Inflammatory macrophage (primary cell): ENCODE data around the gene S100A3.

Experiments used
- DNase-seq, 2 donors: peaks; one replicate each; pipeline ENCODE4 v3.0.0-alpha.2; 2020 to 2022

S100A3 gene

GRCh38 chr1:153547560-153548551 is 1.2 kb downstream of the S100A3 start:
- DNase-seq: peak; percentile 42 to 47

DNA sequence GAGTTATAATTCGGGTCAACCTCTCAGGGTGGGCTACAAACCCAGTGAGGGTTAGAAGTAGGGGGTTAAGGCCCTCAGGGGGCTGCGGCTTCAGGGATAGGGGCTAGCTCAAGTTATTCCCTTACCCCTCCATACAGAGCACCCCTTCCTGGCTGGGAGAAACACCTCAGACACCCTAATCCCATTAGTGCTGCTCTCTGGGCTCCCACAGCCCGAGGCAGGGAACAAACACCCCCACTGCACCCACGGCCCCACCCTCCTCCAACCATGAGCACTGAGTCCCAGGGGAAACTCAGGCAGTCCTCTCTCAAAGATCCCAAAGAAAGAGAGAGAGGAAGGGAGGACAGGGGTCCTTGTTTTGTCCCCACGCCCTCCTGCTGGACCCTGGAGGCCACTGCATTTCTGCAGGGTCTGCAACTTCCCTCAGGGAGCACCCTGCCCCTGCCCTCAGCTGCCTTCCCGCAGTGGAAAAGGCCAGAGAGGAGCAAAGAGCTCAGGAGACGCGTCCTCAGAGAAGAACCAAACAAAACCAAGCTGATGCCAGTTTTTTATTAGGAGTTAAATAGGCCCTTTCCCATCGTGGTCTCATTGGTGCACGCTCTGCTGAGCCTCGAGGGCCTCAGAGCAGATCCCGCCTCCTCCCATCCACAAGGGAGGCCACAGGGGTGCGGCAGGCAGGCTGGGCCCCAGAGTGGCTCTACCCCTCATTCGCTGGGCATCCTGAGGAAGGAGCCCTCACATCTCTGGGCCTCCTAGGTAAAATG is 2.1 kb downstream of the S100A3 start:
- no peak for DNase-seq

DNA sequence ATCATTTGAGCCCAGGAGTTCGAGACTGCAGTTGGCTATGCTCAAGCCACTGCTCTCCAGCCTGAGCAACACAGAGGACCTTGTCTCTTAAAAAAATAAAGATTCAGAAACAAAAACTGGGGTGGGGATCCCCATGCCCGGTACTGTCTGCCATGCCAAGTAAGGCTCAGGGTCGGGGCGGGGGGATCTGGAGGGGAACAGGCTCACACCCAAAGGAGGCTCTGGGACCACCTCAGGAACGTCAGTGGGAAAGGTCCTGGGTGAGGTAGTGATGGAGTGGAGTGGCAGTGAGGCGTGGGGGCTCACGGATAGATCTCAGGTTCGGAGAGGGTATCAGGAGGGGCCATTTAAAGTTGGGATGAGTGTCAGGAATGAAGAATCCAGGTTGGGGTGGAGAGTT is 2.7 kb downstream of the S100A3 start:
- no peak for DNase-seq

DNA sequence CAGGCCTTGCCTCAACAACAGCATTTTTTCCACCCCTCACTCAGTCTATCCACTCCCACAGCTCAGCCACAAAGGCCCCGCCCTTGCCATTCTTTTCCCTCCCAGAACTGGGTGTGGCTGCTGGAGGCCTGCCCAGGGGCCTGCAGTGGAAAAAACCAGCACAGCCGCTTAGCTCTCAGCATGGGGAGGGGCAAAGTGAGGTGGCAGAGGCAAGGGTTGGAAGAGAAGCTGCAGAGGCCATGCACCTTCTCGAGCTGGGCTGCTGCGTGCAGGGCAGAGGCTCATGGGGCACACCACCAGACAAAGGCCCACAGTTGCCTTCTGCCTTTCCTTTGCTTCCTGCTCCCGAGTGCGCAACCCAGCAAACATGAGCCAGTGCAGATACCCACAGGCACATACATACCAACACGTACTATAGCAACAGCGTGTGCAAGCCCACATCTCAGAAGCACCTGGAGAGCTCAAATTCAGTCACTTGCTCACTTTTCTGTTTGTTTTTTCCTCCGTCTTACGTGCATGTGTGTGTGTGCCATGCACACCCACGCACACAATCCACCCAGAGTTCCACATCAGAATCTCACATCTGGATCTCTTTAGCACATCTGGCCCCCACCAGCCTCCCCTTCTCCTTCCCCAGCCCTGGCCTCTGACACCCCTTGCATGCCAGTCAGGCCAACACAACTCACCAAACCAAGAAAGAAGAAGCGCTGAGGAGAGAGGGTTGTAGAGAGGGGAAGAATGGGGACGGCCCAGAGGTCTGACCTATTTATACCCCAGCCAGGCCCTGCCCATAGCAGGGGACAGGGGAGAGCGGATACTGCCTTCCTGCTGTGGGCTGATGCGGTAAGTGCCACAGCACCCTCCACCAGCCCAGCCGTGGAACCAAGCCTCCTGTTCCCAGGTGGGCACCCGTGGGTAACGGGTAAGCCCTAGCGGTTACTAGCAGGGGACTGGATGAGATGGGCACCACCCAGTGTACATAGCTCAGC is 3.7 kb downstream of the S100A3 start, which contains the start of gene S100A4:
S100A4 (minus strand) TSS at position 740 of the 989 bp plus-strand sequence. CDS start 1,012 bp downstream, outside the sequence.
- DNase-seq: peak; percentile 82 to 91

DNA sequence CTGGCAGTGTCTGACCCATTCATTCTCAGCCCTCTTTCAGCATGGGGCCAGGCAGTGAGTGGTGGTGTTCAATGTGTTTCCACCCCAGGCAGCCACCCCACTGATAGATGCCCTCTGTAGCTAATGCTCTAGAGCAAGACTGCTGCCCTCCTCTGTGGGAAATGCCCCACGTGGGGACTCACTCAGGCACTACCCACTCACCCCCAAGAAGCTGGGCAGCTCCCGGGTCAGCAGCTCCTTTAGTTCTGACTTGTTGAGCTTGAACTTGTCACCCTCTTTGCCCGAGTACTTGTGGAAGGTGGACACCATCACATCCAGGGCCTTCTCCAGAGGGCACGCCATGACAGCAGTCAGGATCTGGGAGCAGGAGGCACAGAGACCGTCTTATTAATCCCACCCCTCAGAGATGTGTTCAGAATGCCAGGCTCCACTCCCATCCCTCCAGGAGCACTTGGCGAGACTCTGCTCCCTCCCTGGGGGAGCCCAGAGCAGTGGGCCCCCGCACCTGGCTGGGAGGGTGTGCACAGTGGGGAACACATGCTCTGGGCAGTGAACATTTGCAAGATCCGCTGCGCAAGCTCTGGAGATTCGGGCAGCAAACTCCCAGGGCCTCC is 4.5 kb downstream of the S100A3 start:
- no peak for DNase-seq

- no peak for DNase-seq
Measured at GRCh38 chr1:153543736-153544135, 5.3 kb downstream of the S100A3 start.

- peak; percentile 28 to 64 for DNase-seq
Measured at GRCh38 chr1:153542956-153543711, 5.9 kb downstream of the S100A3 start.

DNA sequence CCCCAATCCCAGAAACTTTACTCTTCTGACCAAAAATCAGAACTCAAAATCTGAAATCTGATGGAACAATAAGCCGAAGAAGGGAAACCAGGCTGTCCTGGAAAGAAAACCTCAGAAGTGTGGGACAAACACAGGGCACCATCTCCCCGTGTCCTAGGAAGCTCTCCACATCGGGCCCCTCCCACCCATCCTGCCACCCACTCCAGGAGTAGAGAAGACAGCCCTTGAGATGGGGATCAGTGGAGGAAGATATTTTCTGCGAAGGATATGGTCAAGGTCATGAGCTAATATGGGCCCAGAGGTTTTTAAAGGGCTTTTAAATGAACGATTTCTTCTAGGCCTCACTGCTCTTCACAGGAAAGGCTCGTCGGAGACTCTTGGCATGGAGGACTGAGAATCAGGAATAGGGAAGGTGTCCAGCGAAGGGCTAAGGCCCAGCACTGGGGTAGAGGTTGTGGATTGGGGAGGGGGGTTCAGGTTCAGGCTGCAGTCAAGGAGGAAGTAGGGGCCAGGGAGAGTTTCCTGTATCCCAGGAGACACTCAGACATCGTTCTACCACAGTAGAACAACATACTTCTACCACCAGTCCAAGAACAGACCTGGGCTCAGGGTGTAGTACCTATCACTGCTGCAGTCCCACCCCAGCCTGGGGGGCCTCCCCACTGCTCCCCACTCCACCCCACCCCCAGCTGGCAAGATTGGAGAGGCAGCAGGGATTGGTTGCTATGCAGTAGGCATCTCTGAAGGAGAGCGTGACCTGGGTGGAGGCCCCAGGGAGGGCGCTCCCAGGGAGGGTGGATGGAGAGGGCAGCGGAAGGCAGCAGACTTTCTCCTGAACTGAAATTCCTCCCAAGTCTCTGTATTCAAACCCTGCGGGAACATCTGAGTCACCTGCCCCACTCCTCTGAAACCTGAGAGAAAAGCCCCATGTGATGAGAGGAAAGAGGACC is 7.1 kb downstream of the S100A3 start:
- no peak for DNase-seq

GRCh38 chr1:153540394-153541361 is 8.4 kb downstream of the S100A3 start, which contains the start of gene S100A5:
Gene S100A5, minus strand, starts transcription at chr1:153540934. Its CDS starts 743 bp downstream, at chr1:153540191.
- peak; percentile 69 to 74 for DNase-seq

DNA sequence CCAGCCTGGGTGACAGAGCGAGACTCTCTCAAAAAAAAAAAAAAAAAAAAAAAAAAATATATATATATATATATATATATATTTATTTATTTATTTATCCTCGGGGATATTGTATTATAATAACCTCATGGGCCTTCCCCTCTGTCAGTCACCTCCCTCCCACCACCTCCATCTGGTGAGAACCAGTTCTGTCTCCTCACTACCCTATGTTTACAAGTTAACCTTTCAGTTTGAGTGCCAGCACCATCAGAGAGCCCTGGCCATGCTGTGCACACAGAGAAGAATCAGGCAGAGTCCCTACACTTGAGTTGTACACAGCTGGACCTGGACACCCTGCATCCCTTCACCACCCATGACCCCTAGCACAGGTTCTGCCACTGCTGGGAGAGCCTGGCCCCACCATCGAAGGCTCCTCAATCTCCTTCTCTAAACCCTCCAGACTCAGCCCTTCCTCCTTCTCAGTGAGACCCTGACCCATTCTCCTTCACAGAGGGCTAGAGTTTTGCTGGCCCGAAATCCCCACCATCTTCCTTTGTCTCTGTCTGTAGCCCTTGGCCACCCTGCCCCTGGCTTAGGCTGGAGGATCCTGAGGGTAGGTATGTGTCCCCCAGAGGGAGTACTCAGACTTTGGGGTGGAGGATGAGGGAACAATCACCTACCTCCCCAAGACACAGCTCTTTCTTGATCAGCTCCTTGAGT is 9.5 kb downstream of the S100A3 start:
- no peak for DNase-seq

DNA sequence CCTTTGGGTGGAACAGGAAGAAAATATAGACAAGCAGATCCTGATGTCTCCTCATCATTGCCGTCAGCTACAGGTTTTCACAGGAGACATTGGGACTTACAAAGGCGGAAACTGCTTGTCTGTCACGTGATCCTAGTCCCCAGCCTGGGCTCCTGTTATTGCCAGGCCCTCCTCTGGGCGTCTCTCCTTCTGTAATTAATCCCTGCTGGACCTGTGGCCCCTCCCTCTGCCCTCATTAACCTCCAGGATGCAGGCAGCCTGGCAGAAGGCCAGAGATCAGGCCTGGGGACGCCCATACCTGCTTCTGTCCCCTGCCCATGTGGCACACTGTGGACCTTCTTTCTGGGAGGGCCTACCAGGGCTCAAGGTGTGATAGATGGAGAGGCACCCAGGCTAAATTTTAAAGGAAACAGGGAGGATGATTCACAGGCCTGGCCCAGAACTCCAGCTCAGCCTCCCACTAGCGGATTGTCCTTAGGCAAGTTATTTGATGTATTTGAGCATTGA is 10.7 kb downstream of the S100A3 start:
- no peak for DNase-seq

- DNase-seq: no peak
Measured at GRCh38 chr1:153537376-153537730, 11.7 kb downstream of the S100A3 start.

GRCh38 chr1:153536671-153537375 is 12.2 kb downstream of the S100A3 start:
- peak; percentile 41 to 63 for DNase-seq

DNA sequence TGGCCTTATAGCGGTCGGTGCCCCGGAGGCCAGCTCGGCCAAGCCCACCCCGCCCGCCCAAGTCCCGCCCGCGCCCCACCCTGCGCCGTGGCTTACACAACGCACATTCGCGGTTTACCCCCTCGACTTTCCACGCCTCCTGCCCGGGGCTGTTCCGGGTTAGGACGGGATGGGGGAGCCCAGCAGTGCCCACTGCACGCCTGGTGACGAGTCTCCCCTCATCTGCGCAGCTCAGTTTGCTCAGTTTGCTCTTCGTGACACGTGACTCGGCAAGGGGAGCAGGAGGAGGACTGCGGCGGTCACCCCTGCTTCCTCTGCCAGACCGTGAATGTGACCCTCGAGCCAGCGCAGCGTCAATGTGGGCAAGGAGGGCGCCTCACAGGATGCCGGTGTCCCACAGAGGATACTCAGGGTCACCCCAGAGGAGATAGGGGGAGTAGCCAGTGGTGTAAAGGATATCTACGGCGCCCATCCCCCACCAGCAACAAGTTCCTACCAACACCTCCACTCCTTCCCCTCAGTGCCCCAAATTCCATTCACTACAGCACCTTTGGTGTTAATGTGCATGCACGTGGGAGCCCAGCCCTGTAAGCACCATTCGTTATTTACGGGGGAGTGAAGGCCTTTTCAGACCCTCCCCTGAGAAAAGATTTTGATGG is 12.9 kb downstream of the S100A3 start:
- DNase-seq: peak; percentile 90

GRCh38 chr1:153535242-153536011 is 13.6 kb downstream of the S100A3 start, which contains the start of gene S100A6:
Gene S100A6, minus strand, starts transcription at chr1:153535991. Its CDS starts 652 bp downstream, at chr1:153535339.
- DNase-seq: peak; percentile 84 to 90
